Ascending aorta (tissue), 2 donors: ENCODE data around the gene C1orf232. TPM values are rescaled to one million over a fixed set of nuclear protein-coding genes. Genes with fewer than 3 reads are reported as not detected.

Experiments used
- DNase-seq, 2 donors: peaks; one replicate each; pipeline ENCODE4 v3.0.0-alpha.2; 2019; ENCODE audit warnings: low spot score in 2 of 2
- H3K27ac ChIP-seq, 2 donors: fragments of 200-600 bp; sonication (generic); one replicate each; pipeline ENCODE4 v1.5.1; 2016 to 2017; ENCODE audit warnings: mild to moderate bottlenecking in 1 of 2
- H3K27me3 ChIP-seq: fragments of 200-600 bp; sonication (generic); one replicate; pipeline ENCODE4 v1.5.1; 2017
- H3K36me3 ChIP-seq, 2 donors: fragments of 200-600 bp; sonication (generic); one replicate each; pipeline ENCODE4 v1.5.1; 2016
- H3K4me1 ChIP-seq, 2 donors: fragments of 200-600 bp; sonication (generic); one replicate each; pipeline ENCODE4 v1.5.1; 2016 to 2017; ENCODE audit warnings: mild to moderate bottlenecking in 1 of 2
- H3K4me3 ChIP-seq, 2 donors: fragments of 200-600 bp; sonication (generic); one replicate each; pipeline ENCODE4 v1.5.1; 2016 to 2017; ENCODE audit warnings: mild to moderate bottlenecking in 1 of 2
- H3K9me3 ChIP-seq, 2 donors: fragments of 200-600 bp; sonication (generic); one replicate each; pipeline ENCODE4 v1.5.1; 2016
- intact Hi-C: fragments of 100-400 bp; cut with DNase I; formaldehyde crosslinking; loops from one replicate; pipeline ENCODE4 v1.15.1; 2023
- total RNA-seq: library from RNA; depleted of rRNA; stranded (reverse); fragments of >200 nt; gene quantifications from one replicate; pipeline ENCODE4 v1.1.0, GENCODE V29; 2016
- TF ChIP-seq, protein P1 (sequence below), 3 experiments: fragments of 200-600 bp in 2 of 3; fragments of 450-650 bp in 1 of 3; sonication (generic) in 2 of 3; IDR thresholded peaks; one replicate each; pipeline ENCODE4 v1.5.1; 2016 to 2019; ENCODE audit warnings: antibody characterized with exemption in 3 of 3, mild to moderate bottlenecking in 1 of 3, moderate library complexity in 1 of 3

C1orf232 gene
- total RNA-seq, 1 donor from 2014 or later: not detected

DNA sequence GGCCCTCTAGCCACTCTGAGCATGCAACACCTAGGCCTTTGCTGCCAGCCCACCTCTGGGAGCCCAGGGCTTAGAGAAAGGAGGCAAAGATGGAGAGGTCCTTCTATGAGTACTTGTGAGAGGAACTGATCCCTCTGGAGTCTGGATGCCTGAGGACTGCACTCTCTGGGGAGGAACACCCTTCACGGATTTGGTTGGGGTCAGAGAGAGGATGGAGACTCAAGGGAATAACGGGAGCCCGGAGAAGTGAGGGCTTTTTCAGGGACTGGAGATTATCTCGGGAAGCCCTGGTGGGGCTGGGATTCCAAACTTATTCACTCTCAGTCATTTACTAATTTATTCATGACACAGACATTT, 413 bp upstream of the C1orf232 start:
- Histone ChIP-seq H3K4me1 (peaks cover 0 to 6% of the 10 kb centered on the region in 2 donors), H3K4me3 (peak overlapping the region; percentile 63 to 90), H3K36me3 (no peaks in the 10 kb centered on the region), H3K9me3 (no peaks in the 10 kb centered on the region), H3K27ac (peak overlapping the region; percentile 41 to 54), H3K27me3 (no peaks in the 10 kb centered on the region)
- intact Hi-C loops: loop anchor here (1.0 to 10.0 kb wide), 5 partner anchors 65 to 266 kb away; partner anchors contain the start of genes CEP85, DHDDS and STMN1
- TF ChIP-seq, protein P1, sequence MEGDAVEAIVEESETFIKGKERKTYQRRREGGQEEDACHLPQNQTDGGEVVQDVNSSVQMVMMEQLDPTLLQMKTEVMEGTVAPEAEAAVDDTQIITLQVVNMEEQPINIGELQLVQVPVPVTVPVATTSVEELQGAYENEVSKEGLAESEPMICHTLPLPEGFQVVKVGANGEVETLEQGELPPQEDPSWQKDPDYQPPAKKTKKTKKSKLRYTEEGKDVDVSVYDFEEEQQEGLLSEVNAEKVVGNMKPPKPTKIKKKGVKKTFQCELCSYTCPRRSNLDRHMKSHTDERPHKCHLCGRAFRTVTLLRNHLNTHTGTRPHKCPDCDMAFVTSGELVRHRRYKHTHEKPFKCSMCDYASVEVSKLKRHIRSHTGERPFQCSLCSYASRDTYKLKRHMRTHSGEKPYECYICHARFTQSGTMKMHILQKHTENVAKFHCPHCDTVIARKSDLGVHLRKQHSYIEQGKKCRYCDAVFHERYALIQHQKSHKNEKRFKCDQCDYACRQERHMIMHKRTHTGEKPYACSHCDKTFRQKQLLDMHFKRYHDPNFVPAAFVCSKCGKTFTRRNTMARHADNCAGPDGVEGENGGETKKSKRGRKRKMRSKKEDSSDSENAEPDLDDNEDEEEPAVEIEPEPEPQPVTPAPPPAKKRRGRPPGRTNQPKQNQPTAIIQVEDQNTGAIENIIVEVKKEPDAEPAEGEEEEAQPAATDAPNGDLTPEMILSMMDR (IDR thresholded peaks at IDR 0.05): no peak
- no peak for DNase-seq

DNA sequence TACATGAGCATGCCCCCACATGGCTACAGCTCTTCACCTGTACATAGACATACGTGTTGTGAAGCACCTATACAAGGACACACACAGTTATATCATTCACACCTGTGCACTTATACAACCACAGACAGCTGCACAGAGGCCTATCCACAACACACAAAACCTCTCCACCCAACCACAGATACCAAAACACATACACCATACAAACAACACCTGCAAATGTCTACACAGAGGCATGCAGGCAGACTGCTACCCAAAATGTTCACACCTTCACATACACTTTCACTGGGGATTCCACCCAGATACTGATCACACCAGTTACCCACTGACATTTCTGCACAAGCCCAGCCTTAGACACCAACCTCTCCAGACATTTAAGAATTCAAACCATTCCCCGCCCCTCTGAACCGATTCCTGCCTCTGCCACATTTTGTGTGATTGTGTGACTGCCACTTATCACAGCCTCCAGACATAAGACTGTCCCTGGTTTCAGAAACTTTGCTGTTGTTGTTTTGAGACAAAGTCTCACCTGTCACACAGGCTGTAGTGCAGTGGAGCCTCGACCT, 2.0 kb downstream of the C1orf232 start:
- intact Hi-C loops: loop anchor here (5.0 to 10.0 kb wide), 2 partner anchors 259 to 268 kb away; partner anchors contain the start of genes DHDDS and STMN1
- TF ChIP-seq, protein P1 (IDR thresholded peaks at IDR 0.05): no peak

DNA sequence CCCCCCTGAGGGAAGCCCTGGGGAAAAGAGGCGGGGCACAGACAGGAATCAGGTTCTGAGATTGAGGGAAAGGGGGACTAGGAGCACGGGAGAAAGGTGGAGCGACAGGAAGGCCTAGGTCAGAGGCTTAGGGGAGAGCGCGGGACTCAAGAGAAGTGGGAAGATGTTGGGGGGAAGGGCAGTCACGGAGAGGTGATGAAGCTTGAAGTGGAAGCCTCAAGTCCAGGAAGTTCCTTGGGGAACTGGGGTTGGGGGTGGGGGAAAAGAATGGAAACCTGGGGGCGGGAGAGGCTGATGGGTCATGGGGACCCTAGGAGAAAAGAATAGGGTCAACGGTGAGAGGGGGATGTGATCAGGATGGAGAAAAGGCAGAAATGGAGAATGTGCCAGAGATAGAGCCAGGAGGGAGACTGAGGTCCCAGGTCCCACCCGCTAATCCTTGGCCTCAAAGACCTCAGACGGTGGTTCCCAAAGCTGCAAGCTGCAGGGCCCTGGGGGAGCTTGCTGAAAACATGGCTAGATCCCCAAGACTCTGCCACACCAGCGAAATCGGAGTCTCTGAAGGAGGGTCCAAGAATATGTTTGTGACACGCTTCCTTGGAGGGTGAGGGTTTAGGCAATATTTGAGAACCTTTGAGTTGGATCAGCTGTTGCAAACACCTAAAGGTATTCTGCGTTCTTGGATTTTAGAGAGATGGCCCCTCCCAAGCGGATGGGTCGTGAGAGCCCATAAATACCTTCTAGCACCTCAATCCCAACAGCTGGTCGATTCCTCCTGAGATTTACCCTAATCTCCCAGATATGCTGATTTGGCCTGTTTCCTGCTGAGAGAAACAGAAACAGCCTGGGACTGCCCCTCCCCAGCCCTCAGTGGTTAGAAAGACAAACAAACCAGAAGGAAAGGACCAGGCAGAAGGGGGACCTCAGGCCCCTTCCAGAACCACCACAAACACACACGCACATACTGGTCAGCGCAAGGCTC, 3.6 kb downstream of the C1orf232 start:
- intact Hi-C loops: loop anchor here (1.0 to 10.0 kb wide), 6 partner anchors 54 to 1523 kb away; partner anchors contain the start of genes DHDDS, PDIK1L, SRRM1 and STMN1
- TF ChIP-seq, protein P1 (IDR thresholded peaks at IDR 0.05): no peak
- Histone ChIP-seq H3K36me3 (no peaks in the 10 kb centered on the region), H3K27me3 (no peaks in the 10 kb centered on the region), H3K9me3 (no peaks in the 10 kb centered on the region), H3K27ac (no peak overlapping the region), H3K4me1 (peaks cover 6 to 8% of the 10 kb centered on the region in 2 donors), H3K4me3 (peak overlapping the region in 1 of 2 donors; percentile 63)
- no peak for DNase-seq

More for the DNA sequence above, 2.0 kb downstream of the C1orf232 start:
- no peaks in the 10 kb centered on the region for H3K27me3 ChIP-seq
- H3K4me1 ChIP-seq: peaks cover 0 to 9% of the 10 kb centered on the region in 2 donors
- H3K27ac ChIP-seq: no peak overlapping the region
- DNase-seq: no peak
- no peaks in the 10 kb centered on the region for H3K9me3 ChIP-seq
- no peak overlapping the region for H3K4me3 ChIP-seq
- H3K36me3 ChIP-seq: no peaks in the 10 kb centered on the region

DNA sequence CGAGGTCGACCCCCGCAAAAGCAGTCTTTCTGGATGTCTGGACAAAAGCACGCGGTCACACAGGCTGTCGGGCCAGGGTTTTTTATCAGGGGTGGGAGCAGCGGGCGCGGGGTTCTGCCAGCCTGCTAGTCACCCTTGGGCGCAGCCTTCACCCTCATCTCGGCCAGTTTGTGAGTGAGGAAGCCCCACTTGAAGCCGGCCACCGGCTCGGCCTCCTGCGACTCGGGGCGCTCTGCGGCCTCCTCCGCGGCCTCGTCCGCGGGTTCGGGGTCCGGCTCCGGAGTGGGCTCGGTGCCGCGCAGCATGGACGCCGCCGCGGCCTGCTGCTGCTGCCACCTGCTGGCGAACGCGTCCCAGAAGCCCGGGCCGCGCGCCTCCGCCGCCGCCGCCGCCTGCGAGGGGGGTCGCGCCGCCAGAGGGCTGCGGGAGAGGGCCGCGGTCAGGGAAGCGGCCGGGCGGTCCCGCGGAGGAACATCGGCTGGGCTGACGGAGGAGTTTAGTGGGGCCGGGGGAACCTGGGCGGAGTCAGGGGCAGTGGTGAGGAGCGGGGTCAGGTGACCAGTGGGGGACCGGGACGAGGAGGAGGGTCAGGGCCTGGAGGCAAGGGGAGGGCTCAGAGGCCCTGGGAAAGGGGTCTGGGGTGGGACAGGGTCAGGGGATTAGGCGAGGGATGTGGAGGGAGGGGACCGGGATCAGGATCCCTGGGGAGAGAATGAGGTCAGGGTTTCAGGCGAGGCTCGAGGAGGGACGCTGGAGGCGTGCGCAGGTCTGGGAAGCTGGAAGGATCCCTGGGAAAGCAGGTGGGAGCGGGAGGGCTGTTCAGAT, 4.5 kb downstream of the C1orf232 start:
- H3K27ac ChIP-seq: no peak overlapping the region
- TF ChIP-seq, protein P1 (IDR thresholded peaks at IDR 0.05): peak in 2 of 3 experiments; percentile 13 to 59
- H3K4me1 ChIP-seq: peaks cover 6 to 8% of the 10 kb centered on the region in 2 donors
- intact Hi-C loops: loop anchor here (1.0 to 10.0 kb wide), 5 partner anchors 53 to 1522 kb away; partner anchors contain the start of genes DHDDS, PDIK1L and SRRM1
- no peaks in the 10 kb centered on the region for H3K9me3 ChIP-seq
- DNase-seq: no peak
- H3K27me3 ChIP-seq: no peaks in the 10 kb centered on the region
- H3K36me3 ChIP-seq: no peaks in the 10 kb centered on the region
- peak overlapping the region; percentile 63 to 64 for H3K4me3 ChIP-seq

DNA sequence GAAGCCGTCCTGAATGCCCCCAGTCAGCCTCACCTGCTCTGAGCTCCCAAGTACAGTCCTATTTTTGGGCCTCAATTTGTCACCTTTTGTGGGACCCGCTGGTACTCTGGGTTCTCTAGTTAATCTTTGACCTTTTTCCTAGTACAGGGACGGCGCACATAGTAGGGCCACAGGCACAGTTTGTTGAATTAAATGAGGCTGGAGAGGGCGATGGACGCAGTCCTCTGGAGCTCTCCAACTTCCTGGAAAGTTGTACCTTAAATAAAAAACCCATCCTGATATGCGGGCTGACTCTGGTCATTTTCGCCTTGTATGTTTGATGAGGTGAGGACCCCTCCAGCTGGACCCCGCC, 5.1 kb downstream of the C1orf232 start:
- TF ChIP-seq, protein P1 (IDR thresholded peaks at IDR 0.05): no peak
- Histone ChIP-seq H3K36me3 (no peaks in the 10 kb centered on the region), H3K9me3 (no peaks in the 10 kb centered on the region), H3K27me3 (no peaks in the 10 kb centered on the region), H3K4me3 (peak overlapping the region; percentile 63 to 64), H3K27ac (no peak overlapping the region), H3K4me1 (peaks cover 6 to 8% of the 10 kb centered on the region in 2 donors)
- intact Hi-C loops: loop anchor here (1.0 to 10.0 kb wide), 5 partner anchors 52 to 1521 kb away; partner anchors contain the start of genes DHDDS, PDIK1L and SRRM1
- no peak for DNase-seq
